ENCODE results near the gene NUDCD3.

The NUDCD3 gene

DNA sequence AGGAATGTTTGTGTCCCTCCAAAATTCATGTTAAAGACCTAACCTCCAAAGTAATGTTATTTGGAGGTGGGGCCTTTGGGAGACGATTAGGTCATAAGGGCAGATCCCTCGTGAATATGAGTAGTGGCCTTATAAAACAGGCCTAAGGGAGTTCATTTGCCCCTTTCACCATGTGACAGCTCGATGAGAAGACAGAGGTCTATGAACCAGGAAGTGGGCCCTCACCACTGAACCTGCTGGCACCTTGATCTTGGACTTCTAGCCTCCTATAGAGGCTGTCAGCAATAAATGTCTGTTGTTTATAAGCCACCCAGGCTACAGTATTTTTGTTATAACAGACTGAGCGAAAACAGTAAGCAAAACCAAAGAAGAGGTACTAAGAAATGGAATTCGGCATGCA lies 14.1 kb downstream of the NUDCD3 start:
- peaks cover 84% of the 10 kb centered on the region for H3K36me3 ChIP-seq (ENCODE audit: insufficient read depth, low read length)
- no peak overlapping the region for H3K4me3 ChIP-seq (ENCODE audit: low read length)
- no peaks in the 10 kb centered on the region for H3K4me1 ChIP-seq (ENCODE audit: insufficient read depth, low read length)
- H3K9me3 ChIP-seq (ENCODE audit: insufficient read depth, low read depth, low read length): no peaks in the 10 kb centered on the region
- WGBS: 93% methylated on average over 5 of the region's 5 CpGs
- H3K27ac ChIP-seq (ENCODE audit: low read depth, low read length): no peak overlapping the region
- H3K27me3 ChIP-seq (ENCODE audit: insufficient read depth, low read length): no peaks in the 10 kb centered on the region
- H3K9ac ChIP-seq (ENCODE audit: low read depth, low read length): no peak overlapping the region

GRCh38 chr7:44473295-44473694 lies 17.2 kb downstream of the NUDCD3 start:
- Histone ChIP-seq H3K4me3 (ENCODE audit: low read length) (no peak overlapping the region), H3K36me3 (ENCODE audit: insufficient read depth, low read length) (peaks cover 76% of the 10 kb centered on the region), H3K9me3 (ENCODE audit: insufficient read depth, low read depth, low read length) (no peaks in the 10 kb centered on the region), H3K9ac (ENCODE audit: low read depth, low read length) (no peak overlapping the region), H3K27ac (ENCODE audit: low read depth, low read length) (no peak overlapping the region), H3K27me3 (ENCODE audit: insufficient read depth, low read length) (no peaks in the 10 kb centered on the region), H3K4me1 (ENCODE audit: insufficient read depth, low read length) (no peaks in the 10 kb centered on the region)
- WGBS: 91% methylated on average over 3 of the region's 3 CpGs

- no peak overlapping the region for H3K27ac ChIP-seq (ENCODE audit: low read depth, low read length)
- 86% methylated on average over 3 of the region's 3 CpGs for WGBS
- no peak overlapping the region for H3K4me3 ChIP-seq (ENCODE audit: low read length)
These were observed 17.6 kb downstream of the NUDCD3 start for GRCh38 chr7:44472843-44473242.

GRCh38 chr7:44471850-44472249 lies 18.6 kb downstream of the NUDCD3 start:
- no peak overlapping the region for H3K27ac ChIP-seq (ENCODE audit: low read depth, low read length)
- WGBS: 94% methylated on average over 3 of the region's 3 CpGs
- H3K4me3 ChIP-seq (ENCODE audit: low read length): no peak overlapping the region
- no peaks in the 10 kb centered on the region for H3K4me1 ChIP-seq (ENCODE audit: insufficient read depth, low read length)
- no peak overlapping the region for H3K9ac ChIP-seq (ENCODE audit: low read depth, low read length)
- H3K36me3 ChIP-seq (ENCODE audit: insufficient read depth, low read length): peaks cover 85% of the 10 kb centered on the region
- H3K27me3 ChIP-seq (ENCODE audit: insufficient read depth, low read length): no peaks in the 10 kb centered on the region
- H3K9me3 ChIP-seq (ENCODE audit: insufficient read depth, low read depth, low read length): no peaks in the 10 kb centered on the region

More at GRCh38 chr7:44472843-44473242, 17.6 kb downstream of the NUDCD3 start:
- Histone ChIP-seq H3K36me3 (ENCODE audit: insufficient read depth, low read length) (peaks cover 79% of the 10 kb centered on the region), H3K4me1 (ENCODE audit: insufficient read depth, low read length) (no peaks in the 10 kb centered on the region), H3K9me3 (ENCODE audit: insufficient read depth, low read depth, low read length) (no peaks in the 10 kb centered on the region), H3K27me3 (ENCODE audit: insufficient read depth, low read length) (no peaks in the 10 kb centered on the region), H3K9ac (ENCODE audit: low read depth, low read length) (no peak overlapping the region)

DNA sequence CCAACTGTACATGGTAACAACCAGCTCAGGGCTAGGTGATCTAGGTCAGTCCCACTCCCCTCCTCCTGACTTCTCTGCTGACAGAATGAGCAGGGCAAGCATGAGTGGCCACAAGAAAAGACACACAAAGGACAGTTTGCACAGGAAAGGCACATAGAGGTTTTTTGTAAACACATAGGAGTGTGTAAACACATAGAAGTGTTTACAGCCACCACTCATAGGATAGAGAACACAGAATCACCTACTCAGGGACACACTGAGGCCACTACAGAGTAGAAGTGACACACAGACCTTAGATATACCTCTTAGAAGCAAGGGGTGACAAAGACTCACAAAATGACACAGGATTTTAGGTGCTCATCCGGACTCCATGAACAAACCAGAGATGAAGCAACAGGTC lies 19.0 kb downstream of the NUDCD3 start:
- Histone ChIP-seq H3K27me3 (ENCODE audit: insufficient read depth, low read length) (no peaks in the 10 kb centered on the region), H3K4me3 (ENCODE audit: low read length) (no peak overlapping the region), H3K4me1 (ENCODE audit: insufficient read depth, low read length) (no peaks in the 10 kb centered on the region), H3K9me3 (ENCODE audit: insufficient read depth, low read depth, low read length) (no peaks in the 10 kb centered on the region), H3K9ac (ENCODE audit: low read depth, low read length) (no peak overlapping the region), H3K27ac (ENCODE audit: low read depth, low read length) (no peak overlapping the region), H3K36me3 (ENCODE audit: insufficient read depth, low read length) (peaks cover 85% of the 10 kb centered on the region)
- WGBS: 96% methylated on average over 1 of the region's 1 CpG

DNA sequence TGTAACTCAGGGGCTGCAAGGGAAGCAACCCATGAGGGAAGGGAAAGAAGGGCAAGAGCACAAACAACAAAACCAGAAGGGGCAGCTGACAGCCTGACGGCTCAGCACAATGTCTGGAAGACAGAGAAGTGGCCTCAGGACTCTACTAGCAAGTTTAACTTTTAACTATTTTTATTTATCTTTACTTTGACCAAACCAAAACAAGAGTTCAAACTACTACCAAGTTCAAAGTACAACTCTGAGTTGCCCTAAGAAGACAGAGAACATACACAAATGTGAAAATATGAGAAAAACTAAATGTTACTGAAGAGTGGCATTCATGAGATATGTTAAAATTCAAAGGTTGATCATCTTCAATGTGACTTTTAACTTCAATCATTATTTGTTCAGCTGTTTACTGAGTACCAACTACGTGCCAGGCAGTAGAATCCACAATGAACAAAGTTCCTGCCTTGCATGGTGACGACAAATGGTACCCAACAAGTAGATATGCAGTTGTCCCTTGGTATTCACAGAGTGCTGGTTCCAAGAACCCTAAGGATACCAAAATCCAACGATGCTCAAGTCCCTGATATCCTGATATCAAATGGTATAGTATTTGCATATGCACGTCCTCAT lies 19.7 kb downstream of the NUDCD3 start:
- WGBS: 91% methylated on average over 4 of the region's 5 CpGs

GRCh38 chr7:44470135-44470479 lies 20.4 kb downstream of the NUDCD3 start:
- Histone ChIP-seq H3K4me1 (ENCODE audit: insufficient read depth, low read length) (no peaks in the 10 kb centered on the region), H3K4me3 (ENCODE audit: low read length) (no peak overlapping the region), H3K27ac (ENCODE audit: low read depth, low read length) (no peak overlapping the region), H3K9me3 (ENCODE audit: insufficient read depth, low read depth, low read length) (no peaks in the 10 kb centered on the region), H3K9ac (ENCODE audit: low read depth, low read length) (no peak overlapping the region), H3K27me3 (ENCODE audit: insufficient read depth, low read length) (no peaks in the 10 kb centered on the region), H3K36me3 (ENCODE audit: insufficient read depth, low read length) (peaks cover 82% of the 10 kb centered on the region)
- 98% methylated on average over 2 of the region's 2 CpGs for WGBS

More for the DNA sequence above, 19.7 kb downstream of the NUDCD3 start:
- no peaks in the 10 kb centered on the region for H3K9me3 ChIP-seq (ENCODE audit: insufficient read depth, low read depth, low read length)
- H3K4me3 ChIP-seq (ENCODE audit: low read length): no peak overlapping the region
- no peaks in the 10 kb centered on the region for H3K4me1 ChIP-seq (ENCODE audit: insufficient read depth, low read length)
- no peak overlapping the region for H3K27ac ChIP-seq (ENCODE audit: low read depth, low read length)
- no peak overlapping the region for H3K9ac ChIP-seq (ENCODE audit: low read depth, low read length)
- H3K27me3 ChIP-seq (ENCODE audit: insufficient read depth, low read length): no peaks in the 10 kb centered on the region
- H3K36me3 ChIP-seq (ENCODE audit: insufficient read depth, low read length): peaks cover 81% of the 10 kb centered on the region

GRCh38 chr7:44469461-44470134 lies 20.9 kb downstream of the NUDCD3 start:
- peaks cover 81% of the 10 kb centered on the region for H3K36me3 ChIP-seq (ENCODE audit: insufficient read depth, low read length)

GRCh38 chr7:44467217-44467548 lies 23.3 kb downstream of the NUDCD3 start:
- WGBS: 100% methylated on average over 4 of the region's 4 CpGs
- Histone ChIP-seq H3K9me3 (ENCODE audit: insufficient read depth, low read depth, low read length) (no peaks in the 10 kb centered on the region), H3K36me3 (ENCODE audit: insufficient read depth, low read length) (peaks cover 65% of the 10 kb centered on the region), H3K9ac (ENCODE audit: low read depth, low read length) (no peak overlapping the region), H3K4me1 (ENCODE audit: insufficient read depth, low read length) (no peaks in the 10 kb centered on the region), H3K27me3 (ENCODE audit: insufficient read depth, low read length) (no peaks in the 10 kb centered on the region), H3K4me3 (ENCODE audit: low read length) (no peak overlapping the region), H3K27ac (ENCODE audit: low read depth, low read length) (no peak overlapping the region)

More at GRCh38 chr7:44469461-44470134, 20.9 kb downstream of the NUDCD3 start:
- Histone ChIP-seq H3K9me3 (ENCODE audit: insufficient read depth, low read depth, low read length) (no peaks in the 10 kb centered on the region), H3K27me3 (ENCODE audit: insufficient read depth, low read length) (no peaks in the 10 kb centered on the region), H3K4me3 (ENCODE audit: low read length) (no peak overlapping the region), H3K9ac (ENCODE audit: low read depth, low read length) (no peak overlapping the region), H3K4me1 (ENCODE audit: insufficient read depth, low read length) (no peaks in the 10 kb centered on the region), H3K27ac (ENCODE audit: low read depth, low read length) (no peak overlapping the region)
- 93% methylated on average over 3 of the region's 4 CpGs for WGBS

GRCh38 chr7:44466300-44467216 lies 23.9 kb downstream of the NUDCD3 start:
- no peaks in the 10 kb centered on the region for H3K27me3 ChIP-seq (ENCODE audit: insufficient read depth, low read length)
- no peak overlapping the region for H3K4me3 ChIP-seq (ENCODE audit: low read length)
- no peak overlapping the region for H3K9ac ChIP-seq (ENCODE audit: low read depth, low read length)
- H3K27ac ChIP-seq (ENCODE audit: low read depth, low read length): no peak overlapping the region
- peaks cover 59% of the 10 kb centered on the region for H3K36me3 ChIP-seq (ENCODE audit: insufficient read depth, low read length)
- WGBS: 94% methylated on average over 4 of the region's 4 CpGs
- no peaks in the 10 kb centered on the region for H3K4me1 ChIP-seq (ENCODE audit: insufficient read depth, low read length)
- no peaks in the 10 kb centered on the region for H3K9me3 ChIP-seq (ENCODE audit: insufficient read depth, low read depth, low read length)

DNA sequence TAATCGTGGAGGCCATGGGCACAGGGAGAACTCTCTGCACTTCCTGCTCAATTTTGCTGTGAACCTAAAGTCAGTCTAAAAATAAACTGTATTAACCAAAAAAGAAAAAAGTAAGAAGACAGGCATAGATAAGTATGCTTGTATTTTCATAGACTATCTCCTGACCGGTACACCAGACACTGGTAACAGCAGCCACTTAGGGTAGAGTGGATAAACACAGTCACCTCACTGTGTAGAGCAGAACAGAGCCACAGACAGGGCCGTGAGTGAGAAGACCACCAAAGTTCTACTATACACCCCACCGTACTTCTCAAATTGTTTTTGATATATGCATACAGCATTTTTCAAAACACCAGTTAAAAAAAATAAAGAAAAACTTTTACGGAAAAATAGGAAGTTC lies 25.0 kb downstream of the NUDCD3 start:
- H3K9ac ChIP-seq (ENCODE audit: low read depth, low read length): no peak overlapping the region
- H3K27me3 ChIP-seq (ENCODE audit: insufficient read depth, low read length): no peaks in the 10 kb centered on the region
- H3K36me3 ChIP-seq (ENCODE audit: insufficient read depth, low read length): peaks cover 48% of the 10 kb centered on the region
- 99% methylated on average over 5 of the region's 5 CpGs for WGBS
- H3K4me3 ChIP-seq (ENCODE audit: low read length): no peak overlapping the region
- H3K9me3 ChIP-seq (ENCODE audit: insufficient read depth, low read depth, low read length): no peaks in the 10 kb centered on the region
- no peaks in the 10 kb centered on the region for H3K4me1 ChIP-seq (ENCODE audit: insufficient read depth, low read length)
- H3K27ac ChIP-seq (ENCODE audit: low read depth, low read length): no peak overlapping the region

Measured in HUES64 (cell line).